OCI-M2 (cell line): Measurements from ENCODE around the gene BEX5.
"Not testable (repeated sequence)": the region's sequence is repeated elsewhere in the genome, so short reads cannot be mapped to it uniquely, and the experiment has no call there.

Experiments
- DNase-seq: peaks from one replicate; lab custom pipeline; 2025; ENCODE audit not compliant: unreplicated experiment; lab: John Stamatoyannopoulos, UW

BEX5 gene

DNA sequence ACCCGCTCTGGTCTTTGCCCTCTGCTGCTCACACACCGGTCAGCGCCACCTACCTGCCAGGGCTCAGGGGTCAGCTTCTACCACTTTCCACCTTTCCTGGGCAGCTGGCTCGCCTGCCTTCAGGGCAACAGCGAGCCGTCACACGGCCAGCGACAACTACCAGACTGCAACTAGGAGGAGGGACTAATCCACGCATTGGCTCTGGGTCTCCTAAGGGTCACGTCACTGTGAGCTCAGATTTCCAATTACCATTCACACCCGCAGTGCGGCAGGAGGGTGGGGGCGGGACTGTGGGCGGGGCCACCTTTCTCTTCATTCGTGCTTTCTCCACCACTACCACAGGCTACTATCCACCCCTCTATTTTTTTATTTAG, at the start of gene BEX5:
Gene BEX5, minus strand, starts transcription at position 172 of the 374 bp plus-strand sequence. CDS start 1,712 bp downstream, outside the sequence.
- no peak for DNase-seq

- DNase-seq: no peak
Measured at GRCh38 chrX:102185967-102186720, 30.4 kb upstream of the BEX5 start.

- no peak for DNase-seq
Measured at GRCh38 chrX:102154900-102155805, 624 bp downstream of the BEX5 start.

DNA sequence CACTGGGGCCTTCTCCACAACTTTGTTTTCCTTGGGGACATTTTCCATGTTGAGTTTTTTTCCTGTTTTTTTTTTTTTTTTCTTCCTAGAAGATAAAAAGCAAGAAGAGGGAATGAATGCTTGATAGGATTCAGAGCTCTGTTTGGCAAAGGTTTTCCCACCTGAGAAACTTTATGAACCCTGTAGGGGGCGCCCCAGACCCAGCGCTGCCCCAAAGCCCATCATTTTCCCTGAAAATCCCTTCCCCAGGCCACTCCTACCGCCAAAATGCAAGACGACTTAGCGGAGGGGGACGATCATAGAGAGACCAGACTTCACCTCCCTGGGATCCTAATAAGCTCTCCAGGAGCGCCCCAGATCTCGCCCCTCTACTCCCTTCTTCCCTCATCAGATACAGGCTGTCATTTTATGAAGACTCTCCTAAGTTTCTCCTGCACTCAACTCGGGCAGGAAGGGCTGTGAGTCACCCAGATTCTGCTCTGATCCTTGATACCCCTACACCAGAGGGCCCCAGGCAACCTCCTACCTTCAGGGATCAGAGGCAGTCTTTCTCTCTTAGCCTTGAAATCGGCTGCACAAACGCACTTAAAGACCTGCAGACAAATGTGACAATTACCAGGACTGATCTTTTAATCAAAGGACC, 1.4 kb downstream of the BEX5 start:
- no peak for DNase-seq

DNA sequence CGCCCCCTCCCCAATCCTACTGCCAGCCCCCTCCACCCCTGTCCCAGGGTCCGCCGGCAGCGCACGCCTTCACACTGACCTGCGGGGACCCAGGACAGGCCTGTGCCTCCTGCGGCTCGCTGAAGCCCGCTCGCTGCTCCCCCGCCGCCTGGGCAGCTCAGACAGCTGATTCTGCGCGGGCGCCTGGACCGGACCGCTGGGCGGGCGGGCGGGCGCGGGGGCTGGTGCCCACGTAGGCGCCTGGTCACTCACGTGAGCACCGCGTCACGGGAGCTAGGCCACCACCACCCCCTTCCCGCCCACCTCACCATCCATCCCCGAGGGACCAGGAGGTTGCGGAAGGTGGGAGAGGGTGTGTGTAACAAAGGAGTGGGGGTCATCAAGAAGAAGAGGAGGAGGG, 13.5 kb downstream of the BEX5 start, which contains the start of gene TCEAL6:
Gene TCEAL6, minus strand, starts transcription at position 208 of the 400 bp plus-strand sequence.
- DNase-seq: not testable (repeated sequence)

DNA sequence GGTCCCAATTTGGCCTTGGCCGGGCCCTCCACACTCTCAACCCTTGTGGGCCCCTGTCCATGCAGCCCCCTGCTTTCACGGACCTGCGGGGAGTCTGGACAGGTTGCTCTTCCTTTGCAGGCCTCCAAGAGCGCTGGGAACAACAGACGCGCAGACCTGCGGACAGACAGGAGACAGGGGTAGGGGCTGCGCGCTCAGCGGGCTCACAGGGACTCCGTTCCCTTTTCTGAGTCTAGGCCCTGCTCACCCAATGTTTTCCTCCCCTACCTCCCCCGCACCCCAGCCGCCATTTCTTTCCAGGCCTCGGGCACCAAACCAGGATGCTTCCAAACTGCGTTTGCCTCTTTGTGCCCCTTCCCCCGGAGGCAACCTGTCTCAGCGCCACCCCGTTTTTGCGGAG, 14.1 kb downstream of the BEX5 start:
- not testable (repeated sequence) for DNase-seq

GRCh38 chrX:102140876-102141275, 14.9 kb downstream of the BEX5 start:
- DNase-seq: not testable (repeated sequence)

GRCh38 chrX:102138064-102138463, 17.7 kb downstream of the BEX5 start:
- no peak for DNase-seq

GRCh38 chrX:102129473-102129872, 26.3 kb downstream of the BEX5 start:
- DNase-seq: no peak

GRCh38 chrX:102126863-102127262, 28.9 kb downstream of the BEX5 start:
- DNase-seq: no peak

GRCh38 chrX:102126080-102126818, 29.5 kb downstream of the BEX5 start:
- DNase-seq: not testable (repeated sequence)

- DNase-seq: not testable (repeated sequence)
Measured at GRCh38 chrX:102125436-102125835, 30.3 kb downstream of the BEX5 start, which contains the start of gene TCEAL2. TSS of gene TCEAL2 (plus strand) at chrX:102125679. CDS start at chrX:102126831, 1,152 bp downstream.

DNA sequence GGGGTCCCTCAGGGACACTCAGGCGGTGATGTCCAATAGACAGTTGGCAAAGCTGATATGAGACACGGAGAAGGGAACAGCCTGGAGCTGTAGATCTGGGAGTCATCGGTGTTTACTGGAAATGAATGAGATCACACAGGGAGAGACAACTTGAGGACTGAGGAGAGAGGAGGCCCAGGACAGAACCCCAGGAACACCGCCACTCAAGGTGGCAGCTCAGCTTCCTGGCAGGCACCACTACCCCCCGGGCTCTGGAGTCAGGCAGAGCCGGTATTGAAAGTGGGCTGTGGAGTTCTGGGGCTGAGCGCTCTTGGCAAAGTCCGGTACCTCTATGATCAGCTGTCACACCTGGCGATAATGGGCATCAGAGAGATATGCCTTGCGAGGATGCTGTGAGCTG, 30.8 kb downstream of the BEX5 start:
- not testable (repeated sequence) for DNase-seq

DNA sequence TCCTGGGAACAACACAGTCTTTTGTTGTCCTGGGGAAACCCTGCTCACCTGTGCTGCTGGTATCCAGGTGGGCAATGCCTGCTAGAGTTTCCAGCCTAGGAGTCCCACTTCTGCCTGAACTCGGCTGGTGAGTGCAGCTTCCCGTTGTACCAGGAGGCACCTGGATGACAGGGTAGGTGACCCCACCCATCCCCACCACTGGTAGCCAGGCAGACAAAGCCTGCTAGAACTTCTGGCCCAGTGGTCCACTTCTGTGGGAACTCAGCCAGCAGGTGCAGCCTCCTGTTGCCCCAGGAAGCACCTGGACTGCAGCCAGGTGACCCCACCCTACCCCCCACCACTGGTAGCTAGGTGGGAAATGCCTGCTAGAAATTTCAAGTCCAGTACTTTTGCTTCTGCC, 40.0 kb downstream of the BEX5 start:
- no peak for DNase-seq

DNA sequence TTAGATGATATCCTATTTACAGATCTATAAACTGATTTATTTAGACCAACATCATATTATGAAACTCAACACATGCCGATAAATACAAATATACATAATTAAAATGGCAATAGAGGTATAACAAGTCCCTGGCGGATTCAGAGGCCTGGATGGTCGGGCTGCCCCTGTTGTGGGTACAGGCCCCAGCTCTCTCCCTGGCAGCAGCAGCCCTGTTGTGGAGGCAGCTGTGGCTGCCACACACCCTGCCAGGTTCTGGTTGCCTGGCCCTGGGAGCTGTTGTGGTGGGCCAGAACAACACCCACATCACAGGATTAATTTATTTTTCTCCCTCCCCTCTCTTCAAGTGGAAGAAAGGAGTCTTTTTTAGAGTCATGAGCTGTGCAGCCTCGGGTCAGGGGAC, 42.4 kb downstream of the BEX5 start:
- DNase-seq: no peak
